Measurements from ENCODE around the gene CLNK. TPM values are rescaled to one million over a fixed set of nuclear protein-coding genes. Genes with fewer than 3 reads are reported as not detected.

The CLNK gene
- total RNA-seq, 8 experiments from 2014 or later = 0.05 to 0.21 (median 0.08) TPM; not detected in 1

- in situ Hi-C loops (cut with MboI; ENCODE audit: low pct_unique_long_range_greater_than_20kb in 2 of 9, low sequenced_read_pairs in 9 of 9, unreplicated experiment in 9 of 9) = loop anchor here in 1 of 9 experiments (25.0 kb wide), 1 partner anchor 338 kb away; no protein-coding TSS in a partner anchor
- no peak overlapping the region for H3K27ac ChIP-seq
- ATAC-seq (replicated peaks in 6 of 8) = no peak
- peaks cover 4 to 7% of the 10 kb centered on the region in 2 donors for H3K4me1 ChIP-seq (replicated peaks in 1 of 2)
- 0 to 89% (median 74%) methylated on average over 1 to 5 of the region's 6 CpGs; no CpG with 5 or more reads in 2 of the 10 experiments for WGBS, 10 experiments
- no peak overlapping the region for H3K4me3 ChIP-seq
Measured at GRCh38 chr4:10500776-10501175, 183.8 kb downstream of the CLNK start.

- ATAC-seq (replicated peaks in 6 of 8) = peak in 2 of 8 experiments; percentile 35 to 40
- H3K4me3 ChIP-seq = no peak overlapping the region
- H3K27ac ChIP-seq = no peak overlapping the region
- WGBS, 10 experiments = 0 to 30% (median 17%) methylated on average over 1 to 4 of the region's 4 CpGs; no CpG with 5 or more reads in 3 of the 10 experiments
- peaks cover 16 to 17% of the 10 kb centered on the region in 2 donors for H3K4me1 ChIP-seq (replicated peaks in 1 of 2)
- in situ Hi-C loops (cut with MboI; ENCODE audit: low pct_unique_long_range_greater_than_20kb in 2 of 9, low sequenced_read_pairs in 9 of 9, unreplicated experiment in 9 of 9) = no loop called here
Measured at GRCh38 chr4:10496200-10496599, 188.4 kb downstream of the CLNK start.

- Histone ChIP-seq H3K4me1 (replicated peaks in 1 of 2) (peaks cover 16 to 17% of the 10 kb centered on the region in 2 donors), H3K4me3 (no peak overlapping the region), H3K27ac (no peak overlapping the region)
- in situ Hi-C loops (cut with MboI; ENCODE audit: low pct_unique_long_range_greater_than_20kb in 2 of 9, low sequenced_read_pairs in 9 of 9, unreplicated experiment in 9 of 9) = no loop called here
- 13 to 84% (median 59%) methylated on average over 1 to 7 of the region's 8 CpGs; no CpG with 5 or more reads in 2 of the 10 experiments for WGBS, 10 experiments
- no peak for ATAC-seq (replicated peaks in 6 of 8)
Measured at GRCh38 chr4:10495651-10496050, 188.9 kb downstream of the CLNK start.

- ATAC-seq (replicated peaks in 6 of 8) = peak in 4 of 8 experiments; percentile 56 to 88 (median 77)
- in situ Hi-C loops (cut with MboI; ENCODE audit: low pct_unique_long_range_greater_than_20kb in 2 of 9, low sequenced_read_pairs in 9 of 9, unreplicated experiment in 9 of 9) = no loop called here
Measured at GRCh38 chr4:10492464-10492863, 192.1 kb downstream of the CLNK start.

GRCh38 chr4:10491401-10491800 is 193.2 kb downstream of the CLNK start:
- Histone ChIP-seq H3K4me3 (no peak overlapping the region), H3K4me1 (replicated peaks in 1 of 2) (peaks cover 12 to 16% of the 10 kb centered on the region in 2 donors), H3K27ac (no peak overlapping the region)
- no peak for ATAC-seq (replicated peaks in 6 of 8)
- in situ Hi-C loops (cut with MboI; ENCODE audit: low pct_unique_long_range_greater_than_20kb in 2 of 9, low sequenced_read_pairs in 9 of 9, unreplicated experiment in 9 of 9) = no loop called here
- WGBS, 10 experiments = 33 to 100% (median 91%) methylated on average over 1 to 3 of the region's 3 CpGs; no CpG with 5 or more reads in 2 of the 10 experiments

More at GRCh38 chr4:10492464-10492863, 192.1 kb downstream of the CLNK start:
- 0 to 80% (median 18%) methylated on average over 2 to 10 of the region's 11 CpGs; no CpG with 5 or more reads in 5 of the 10 experiments for WGBS, 10 experiments
- no peak overlapping the region for H3K27ac ChIP-seq
- H3K4me1 ChIP-seq (replicated peaks in 1 of 2) = peaks cover 16 to 17% of the 10 kb centered on the region in 2 donors
- H3K4me3 ChIP-seq = no peak overlapping the region

- no peak for ATAC-seq (replicated peaks in 6 of 8)
- in situ Hi-C loops (cut with MboI; ENCODE audit: low pct_unique_long_range_greater_than_20kb in 2 of 9, low sequenced_read_pairs in 9 of 9, unreplicated experiment in 9 of 9) = no loop called here
- 0 to 100% (median 83%) methylated on average over 1 to 5 of the region's 5 CpGs; no CpG with 5 or more reads in 1 of the 10 experiments for WGBS, 10 experiments
Measured at GRCh38 chr4:10490996-10491395, 193.6 kb downstream of the CLNK start.

GRCh38 chr4:10482913-10483312 is 201.7 kb downstream of the CLNK start:
- in situ Hi-C loops (cut with MboI; ENCODE audit: low pct_unique_long_range_greater_than_20kb in 2 of 9, low sequenced_read_pairs in 9 of 9, unreplicated experiment in 9 of 9) = no loop called here
- Histone ChIP-seq H3K4me3 (no peak overlapping the region), H3K27ac (no peak overlapping the region), H3K4me1 (replicated peaks in 1 of 2) (no peaks in the 10 kb centered on the region)
- 0 to 100% (median 87%) methylated on average over 1 to 4 of the region's 5 CpGs; no CpG with 5 or more reads in 1 of the 10 experiments for WGBS, 10 experiments
- ATAC-seq (replicated peaks in 6 of 8) = no peak

More at GRCh38 chr4:10490996-10491395, 193.6 kb downstream of the CLNK start:
- no peak overlapping the region for H3K27ac ChIP-seq
- no peak overlapping the region for H3K4me3 ChIP-seq
- peaks cover 10 to 14% of the 10 kb centered on the region in 2 donors for H3K4me1 ChIP-seq (replicated peaks in 1 of 2)

GRCh38 chr4:10480616-10481015 is 204.0 kb downstream of the CLNK start:
- WGBS, 10 experiments = 38 to 98% (median 80%) methylated on average over 1 to 5 of the region's 5 CpGs; no CpG with 5 or more reads in 1 of the 10 experiments
- Histone ChIP-seq H3K4me1 (replicated peaks in 1 of 2) (no peaks in the 10 kb centered on the region), H3K4me3 (no peak overlapping the region), H3K27ac (no peak overlapping the region)
- in situ Hi-C loops (cut with MboI; ENCODE audit: low pct_unique_long_range_greater_than_20kb in 2 of 9, low sequenced_read_pairs in 9 of 9, unreplicated experiment in 9 of 9) = no loop called here
- no peak for ATAC-seq (replicated peaks in 6 of 8)

- no peaks in the 10 kb centered on the region for H3K4me1 ChIP-seq (replicated peaks in 1 of 2)
- ATAC-seq (replicated peaks in 6 of 8) = no peak
- H3K27ac ChIP-seq = no peak overlapping the region
- H3K4me3 ChIP-seq = no peak overlapping the region
- in situ Hi-C loops (cut with MboI; ENCODE audit: low pct_unique_long_range_greater_than_20kb in 2 of 9, low sequenced_read_pairs in 9 of 9, unreplicated experiment in 9 of 9) = no loop called here
Measured at GRCh38 chr4:10478621-10479020, 205.9 kb downstream of the CLNK start.

GRCh38 chr4:10470505-10470904 is 214.1 kb downstream of the CLNK start:
- in situ Hi-C loops (cut with MboI; ENCODE audit: low pct_unique_long_range_greater_than_20kb in 2 of 9, low sequenced_read_pairs in 9 of 9, unreplicated experiment in 9 of 9) = no loop called here
- peak in 3 of 8 experiments; percentile 58 to 100 (median 99) for ATAC-seq (replicated peaks in 6 of 8)
- no peak overlapping the region for H3K4me3 ChIP-seq
- 6 to 94% (median 69%) methylated on average over 2 to 5 of the region's 5 CpGs for WGBS, 10 experiments
- H3K27ac ChIP-seq = no peak overlapping the region
- no peaks in the 10 kb centered on the region for H3K4me1 ChIP-seq (replicated peaks in 1 of 2)

GRCh38 chr4:10466161-10466560 is 218.4 kb downstream of the CLNK start:
- WGBS, 10 experiments = 17 to 100% (median 75%) methylated on average over 1 to 3 of the region's 5 CpGs; no CpG with 5 or more reads in 2 of the 10 experiments
- in situ Hi-C loops (cut with MboI; ENCODE audit: low pct_unique_long_range_greater_than_20kb in 2 of 9, low sequenced_read_pairs in 9 of 9, unreplicated experiment in 9 of 9) = no loop called here
- no peak overlapping the region for H3K4me3 ChIP-seq
- no peak overlapping the region for H3K27ac ChIP-seq
- no peaks in the 10 kb centered on the region for H3K4me1 ChIP-seq (replicated peaks in 1 of 2)
- no peak for ATAC-seq (replicated peaks in 6 of 8)

GRCh38 chr4:10462876-10463275 is 221.7 kb downstream of the CLNK start:
- ATAC-seq (replicated peaks in 6 of 8) = no peak
- in situ Hi-C loops (cut with MboI; ENCODE audit: low pct_unique_long_range_greater_than_20kb in 2 of 9, low sequenced_read_pairs in 9 of 9, unreplicated experiment in 9 of 9) = no loop called here
- 80 to 100% (median 91%) methylated on average over 1 to 4 of the region's 4 CpGs; no CpG with 5 or more reads in 5 of the 10 experiments for whole genome bisulfite sequencing, 10 experiments

GRCh38 chr4:10461850-10462400 is 222.6 kb downstream of the CLNK start:
- 38 to 93% (median 58%) methylated on average over 4 to 22 of the region's 27 CpGs; no CpG with 5 or more reads in 1 of the 10 experiments for WGBS, 10 experiments
- in situ Hi-C loops (cut with MboI; ENCODE audit: low pct_unique_long_range_greater_than_20kb in 2 of 9, low sequenced_read_pairs in 9 of 9, unreplicated experiment in 9 of 9) = no loop called here
- no peak overlapping the region for H3K27ac ChIP-seq
- ATAC-seq (replicated peaks in 6 of 8) = no peak
- no peaks in the 10 kb centered on the region for H3K4me1 ChIP-seq (replicated peaks in 1 of 2)
- peak overlapping the region in 1 of 5 donors; percentile 29 for H3K4me3 ChIP-seq

More at GRCh38 chr4:10462876-10463275, 221.7 kb downstream of the CLNK start:
- H3K4me1 ChIP-seq (replicated peaks in 1 of 2) = no peaks in the 10 kb centered on the region
- H3K4me3 ChIP-seq = no peak overlapping the region
- no peak overlapping the region for H3K27ac ChIP-seq
